GM19395 (cell line): ENCODE results near the gene COL5A1.

Source experiments
- ATAC-seq: cut with Tn5 transposase; IDR thresholded peaks from one replicate; pipeline ENCODE4 v1.9.1; 2021; ENCODE audit warnings: mild to moderate bottlenecking, moderate library complexity; ENCODE audit not compliant: unreplicated experiment

COL5A1 gene

GRCh38 chr9:134782921-134783698, 141.5 kb downstream of the COL5A1 start:
- ATAC-seq, result no peak

- no peak for ATAC-seq
These were observed 142.1 kb downstream of the COL5A1 start for GRCh38 chr9:134783699-134784039.

- no peak for ATAC-seq
These were observed 143.1 kb downstream of the COL5A1 start for GRCh38 chr9:134784577-134785305.

GRCh38 chr9:134785325-134786108, 143.9 kb downstream of the COL5A1 start:
- no peak for ATAC-seq

GRCh38 chr9:134787601-134788531, 146.3 kb downstream of the COL5A1 start:
- no peak for ATAC-seq

GRCh38 chr9:134789168-134789567, 147.6 kb downstream of the COL5A1 start:
- no peak for ATAC-seq

- no peak for ATAC-seq
These were observed 149.4 kb downstream of the COL5A1 start for GRCh38 chr9:134791009-134791408.

- ATAC-seq, result no peak
These were observed 151.0 kb downstream of the COL5A1 start for GRCh38 chr9:134792627-134793026.

GRCh38 chr9:134793288-134794188, 151.9 kb downstream of the COL5A1 start:
- no peak for ATAC-seq

- ATAC-seq, result no peak
These were observed 153.2 kb downstream of the COL5A1 start for GRCh38 chr9:134794663-134795370.

- no peak for ATAC-seq
These were observed 153.8 kb downstream of the COL5A1 start for GRCh38 chr9:134795446-134795845.

- no peak for ATAC-seq
These were observed 155.3 kb downstream of the COL5A1 start for GRCh38 chr9:134796882-134797281.

- ATAC-seq, result no peak
These were observed 159.3 kb downstream of the COL5A1 start for GRCh38 chr9:134800791-134801339.

- ATAC-seq, result no peak
These were observed 160.7 kb downstream of the COL5A1 start for GRCh38 chr9:134802216-134802795.

- no peak for ATAC-seq
These were observed 163.3 kb downstream of the COL5A1 start for GRCh38 chr9:134804871-134805270.

- no peak for ATAC-seq
These were observed 166.3 kb downstream of the COL5A1 start for GRCh38 chr9:134807716-134808446.

GRCh38 chr9:134808447-134808792, 166.8 kb downstream of the COL5A1 start:
- ATAC-seq, result no peak

GRCh38 chr9:134809292-134809691, 167.7 kb downstream of the COL5A1 start:
- no peak for ATAC-seq
